OCI-LY7 (cell line): Measurements from ENCODE around the gene CTBP1. TPM values are rescaled to one million over a fixed set of nuclear protein-coding genes. Genes with fewer than 3 reads are reported as not detected.

Source experiments
- BruUV-seq: library from RNA; stranded (reverse); fragments of 400-500 nt; replicated peaks from 2 replicates; lab custom pipeline; 2021; lab: Mats Ljungman, UMichigan
- CTCF ChIA-PET: fragments of 300-600 bp; sonication (Branson Sonifier 250); formaldehyde crosslinking; loops from one replicate; lab custom pipeline; 2022; ENCODE audit warnings: antibody characterized with exemption; ENCODE audit not compliant: unreplicated experiment; lab: Charles Lee
- POLR2A ChIA-PET: fragments of 300-600 bp; sonication (Branson Sonifier 250); formaldehyde crosslinking; loops from one replicate; lab custom pipeline; 2022; ENCODE audit warnings: antibody characterized with exemption; lab: Charles Lee
- DNase-seq: peaks from one replicate; pipeline ENCODE4 v3.0.0-alpha.2; 2015; ENCODE audit warnings: low spot score
- H2AFZ ChIP-seq: fragments of 200-600 bp; sonication (generic), shearing (Covaris generic); 2 replicates; pipeline ENCODE4 v1.6.1; 2014; ENCODE audit warnings: mild to moderate bottlenecking, antibody characterized with exemption, low read length, moderate library complexity
- H3K27ac ChIP-seq: fragments of 200-600 bp; sonication (generic); 2 replicates; pipeline ENCODE4 v1.5.1; 2014; ENCODE audit warnings: mixed run types, low read depth, mild to moderate bottlenecking, moderate library complexity, low read length, inconsistent platforms; ENCODE audit not compliant: poor library complexity, severe bottlenecking
- H3K36me3 ChIP-seq: fragments of 200-600 bp; sonication (generic); 2 replicates; pipeline ENCODE4 v1.6.1; 2014; ENCODE audit warnings: mild to moderate bottlenecking, antibody characterized with exemption, low read length, moderate library complexity, mixed read lengths; ENCODE audit not compliant: insufficient read depth
- H3K4me1 ChIP-seq: fragments of 200-600 bp; sonication (generic); 2 replicates; pipeline ENCODE4 v1.5.1; 2014; ENCODE audit warnings: mild to moderate bottlenecking, low read length; ENCODE audit not compliant: insufficient read depth, poor library complexity, severe bottlenecking
- H3K4me2 ChIP-seq: fragments of 200-600 bp; sonication (generic); 2 replicates; pipeline ENCODE4 v1.6.1; 2014; ENCODE audit warnings: mild to moderate bottlenecking, low read length
- H3K4me3 ChIP-seq: fragments of 200-600 bp; sonication (generic); 2 replicates; pipeline ENCODE4 v1.5.1; 2014; ENCODE audit warnings: mild to moderate bottlenecking, low read depth, low read length; ENCODE audit not compliant: poor library complexity, severe bottlenecking
- H3K79me2 ChIP-seq: fragments of 200-600 bp; sonication (generic); 2 replicates; pipeline ENCODE4 v1.6.1; 2016; ENCODE audit warnings: low read depth, mild to moderate bottlenecking, low read length, moderate library complexity, mixed read lengths; ENCODE audit not compliant: insufficient read depth
- H3K9me2 ChIP-seq: fragments of 200-600 bp; sonication (generic); 2 replicates; pipeline ENCODE4 v1.6.1; 2016; ENCODE audit warnings: mild to moderate bottlenecking, low read length, mixed read lengths; ENCODE audit not compliant: insufficient read depth
- H3K9me3 ChIP-seq: fragments of 200-600 bp; sonication (generic); 2 replicates; pipeline ENCODE4 v1.6.1; 2014; ENCODE audit warnings: mild to moderate bottlenecking, mixed run types, low read length, mixed read lengths
- H4K20me1 ChIP-seq: fragments of 200-600 bp; sonication (generic); 2 replicates; pipeline ENCODE4 v1.6.1; 2014; ENCODE audit warnings: mild to moderate bottlenecking, antibody characterized with exemption, low read length, moderate library complexity, mixed read lengths; ENCODE audit not compliant: insufficient read depth
- CTCF ChIP-seq: fragments of 200-600 bp; sonication (generic); conservative IDR thresholded peaks from 2 replicates; pipeline ENCODE4 v1.5.1; 2014; ENCODE audit warnings: mild to moderate bottlenecking, antibody characterized with exemption, low read length, moderate library complexity, mixed read lengths
- EZH2phosphoT487 ChIP-seq: fragments of 200-600 bp; sonication (generic); IDR thresholded peaks from 2 replicates; pipeline ENCODE4 v1.6.1; 2018; ENCODE audit warnings: low read depth, borderline replicate concordance, mild to moderate bottlenecking, mixed run types, antibody characterized with exemption, low read length, moderate library complexity, mixed read lengths
- intact Hi-C: fragments of 100-400 bp; cut with micrococcal nuclease; formaldehyde crosslinking; loops from one replicate; pipeline ENCODE4 v1.10.0; 2022; ENCODE audit not compliant: unreplicated experiment
- total RNA-seq, 2 experiments: library from RNA; depleted of rRNA in 1 of 2; stranded (reverse); fragments of >200 nt in 1 of 2; shearing (Covaris generic) in 1 of 2; gene quantifications; 2 replicates each; pipeline ENCODE4 v1.2.3, GENCODE V29; 2014 to 2022

Gene CTBP1
- total RNA-seq, 2 experiments from 2014 or later: 238 to 311 TPM

- H3K27ac ChIP-seq: peak overlapping the region; percentile 2
- intact Hi-C loops: no loop called here
- H3K4me2 ChIP-seq: peak overlapping the region; percentile 81
- ChIA-PET CTCF (no interaction called here), POLR2A (interaction anchor here (0.5 to 2.1 kb wide), 8 partner anchors 12 to 283 kb away, joined by 3 to 10 read pairs (median 4); partner anchors contain the start of gene UVSSA)
- H3K36me3 ChIP-seq: peaks cover 6% of the 10 kb centered on the region
- peaks cover 41% of the 10 kb centered on the region for H3K4me1 ChIP-seq
- peaks cover 10% of the 10 kb centered on the region; the same call in 1 of the 2 replicates for H4K20me1 ChIP-seq
- BruUV-seq: no TSS peak
- DNase-seq: peak; percentile 54
- TF ChIP-seq EZH2phosphoT487: no peak
- no peak for TF ChIP-seq CTCF
- H3K4me3 ChIP-seq: peak overlapping the region; percentile 93
- H2AFZ ChIP-seq: no peak overlapping the region
- peaks cover 51% of the 10 kb centered on the region for H3K79me2 ChIP-seq
- no peaks in the 10 kb centered on the region for H3K9me2 ChIP-seq
- H3K9me3 ChIP-seq: peaks cover 10% of the 10 kb centered on the region; the same call in 1 of the 2 replicates
These were observed 41.4 kb upstream of the CTBP1 start for GRCh38 chr4:1290165-1290977.

- peaks cover 34% of the 10 kb centered on the region for H3K4me1 ChIP-seq
- no peak for TF ChIP-seq EZH2phosphoT487
- TF ChIP-seq CTCF: no peak
- TSS peak; percentile 97 for BruUV-seq
- intact Hi-C loops: loop anchor here (2.0 kb wide), 2 partner anchors 41 to 57 kb away; partner anchors contain the start of genes CTBP1 and UVSSA
- peak within 1 kb of the TSS; percentile 52 for H3K27ac ChIP-seq
- peak within 1 kb of the TSS; percentile 15; the same call in 1 of the 2 replicates for H2AFZ ChIP-seq
- H3K9me3 ChIP-seq: peaks cover 10% of the 10 kb centered on the region; the same call in 1 of the 2 replicates
- POLR2A ChIA-PET: interaction anchor here (0.5 to 2.1 kb wide), 5 partner anchors 10 to 152 kb away, joined by 3 to 10 read pairs (median 4); partner anchors contain the start of gene UVSSA
- peak within 1 kb of the TSS; percentile 93 for H3K4me3 ChIP-seq
- peak; percentile 98 for DNase-seq
- peaks cover 45% of the 10 kb centered on the region for H3K79me2 ChIP-seq
- peak within 1 kb of the TSS; percentile 81 for H3K4me2 ChIP-seq
- peaks cover 10% of the 10 kb centered on the region; the same call in 1 of the 2 replicates for H4K20me1 ChIP-seq
- CTCF ChIA-PET: no interaction called here
- H3K36me3 ChIP-seq: peaks cover 6% of the 10 kb centered on the region
- H3K9me2 ChIP-seq: no peaks in the 10 kb centered on the region
These were observed 40.6 kb upstream of the CTBP1 start, which contains the start of gene MAEA for GRCh38 chr4:1289207-1290164. TSS of gene MAEA (plus strand) at chr4:1289891. CDS start at chr4:1289914, 23 bp downstream.
